GM21447 (cell line): ENCODE results near the gene LAMA3.

ENCODE experiments used
- ATAC-seq: cut with Tn5 transposase; IDR thresholded peaks from one replicate; pipeline ENCODE4 v1.9.1; 2021; ENCODE audit not compliant: unreplicated experiment

LAMA3 gene

DNA sequence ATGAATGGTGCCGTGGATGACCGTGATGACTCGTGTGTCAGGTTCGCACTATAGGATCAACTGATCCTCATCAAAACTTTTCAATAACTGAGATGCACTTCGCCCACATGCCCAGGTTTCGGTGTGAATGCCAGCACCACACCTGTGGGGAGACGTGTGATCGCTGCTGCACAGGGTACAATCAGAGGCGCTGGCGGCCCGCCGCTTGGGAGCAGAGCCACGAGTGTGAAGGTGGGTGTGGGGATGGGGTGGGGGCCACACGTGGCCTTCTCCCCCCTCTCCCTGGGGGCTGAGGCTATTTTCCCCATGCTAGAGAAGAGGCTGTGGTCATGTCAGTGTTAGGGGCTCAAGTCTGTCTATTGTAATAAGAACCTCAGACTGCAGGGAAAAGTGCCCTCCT, 69.0 kb downstream of the LAMA3 start:
- no peak for ATAC-seq

DNA sequence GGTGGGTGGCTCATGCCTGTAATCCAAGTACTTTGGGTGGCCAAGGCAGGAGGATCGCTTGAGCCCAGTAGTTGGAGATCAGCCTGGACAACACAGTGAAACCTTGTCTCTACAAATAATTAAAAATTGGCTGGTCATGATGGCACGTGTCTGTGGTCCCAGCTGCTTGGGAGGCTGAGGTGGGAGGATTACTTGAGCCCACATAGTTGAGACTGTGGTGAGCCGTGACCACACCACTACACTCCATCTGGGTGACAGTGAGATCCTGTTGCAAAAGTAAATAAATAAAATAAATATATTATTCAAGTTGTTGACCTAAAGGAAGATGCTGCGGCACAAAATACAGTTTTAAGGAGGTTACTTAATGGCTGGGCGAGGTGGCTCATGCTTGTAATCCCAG, 72.7 kb downstream of the LAMA3 start:
- no peak for ATAC-seq

DNA sequence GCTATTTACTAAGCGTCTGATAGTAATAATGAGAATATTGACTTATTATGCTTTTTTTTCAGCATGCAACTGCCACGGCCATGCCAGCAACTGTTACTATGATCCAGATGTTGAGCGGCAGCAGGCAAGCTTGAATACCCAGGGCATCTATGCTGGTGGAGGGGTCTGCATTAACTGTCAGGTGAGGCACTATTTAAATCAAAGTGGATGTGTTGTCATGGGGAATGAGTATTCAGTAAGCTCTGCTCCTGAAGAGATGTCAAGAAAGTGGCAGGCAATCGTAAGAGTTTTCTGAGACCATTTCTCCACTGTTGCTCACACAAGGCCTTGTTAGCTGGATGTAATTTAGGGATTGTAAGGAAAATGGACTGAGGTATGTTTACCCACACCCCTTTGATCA, 74.1 kb downstream of the LAMA3 start:
- ATAC-seq, result no peak

DNA sequence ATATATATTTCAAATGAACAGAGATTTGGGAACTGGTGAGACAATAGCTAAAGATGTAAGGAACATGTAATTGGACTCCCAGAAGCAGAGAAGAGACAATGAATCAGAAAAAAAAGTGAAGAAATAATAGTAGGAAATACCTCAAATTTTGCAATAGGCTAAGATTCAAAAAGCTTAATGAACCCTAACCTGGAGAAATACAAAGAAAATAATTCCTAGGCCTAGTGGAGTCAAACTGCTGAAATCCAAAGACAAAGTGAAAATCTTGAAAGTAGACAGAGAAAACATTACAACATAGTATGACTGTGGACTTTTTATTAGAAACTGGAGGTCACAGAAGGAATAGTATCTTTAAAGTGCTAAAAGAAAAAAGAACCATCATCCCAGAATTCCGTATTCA, 76.7 kb downstream of the LAMA3 start:
- no peak for ATAC-seq

DNA sequence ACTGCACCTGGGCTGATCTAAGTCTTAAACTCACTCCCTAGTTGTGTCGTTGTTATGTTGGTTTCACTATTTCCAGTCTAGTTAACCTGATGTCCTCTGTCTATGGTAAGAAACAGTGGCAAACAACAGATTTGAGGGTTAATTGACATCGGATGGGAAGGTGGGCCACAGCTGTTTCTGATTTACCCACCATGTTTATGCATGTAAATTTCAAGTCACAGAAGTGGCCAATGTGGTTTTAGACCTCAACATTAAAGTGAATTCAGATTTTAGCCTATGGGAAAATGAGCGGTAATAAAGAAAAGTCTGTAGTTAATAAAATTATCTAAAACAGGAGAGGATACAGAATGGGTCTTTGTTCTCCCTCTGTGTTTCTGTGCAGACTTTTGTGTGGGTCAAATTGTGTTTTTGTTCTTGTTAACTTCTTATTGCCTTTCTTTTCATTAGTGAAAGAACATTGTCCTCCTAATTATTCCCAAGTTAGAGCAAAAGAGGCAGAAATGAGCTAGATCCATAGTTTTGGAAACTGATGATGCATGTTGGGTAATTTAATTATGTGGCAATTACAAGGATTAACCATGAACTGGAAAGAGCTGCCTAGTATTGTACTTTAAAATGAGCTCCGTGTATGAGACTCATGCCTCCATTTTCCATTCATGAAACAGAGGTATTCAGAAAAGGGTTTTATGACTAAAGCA, 83.2 kb downstream of the LAMA3 start:
- ATAC-seq, result no peak

DNA sequence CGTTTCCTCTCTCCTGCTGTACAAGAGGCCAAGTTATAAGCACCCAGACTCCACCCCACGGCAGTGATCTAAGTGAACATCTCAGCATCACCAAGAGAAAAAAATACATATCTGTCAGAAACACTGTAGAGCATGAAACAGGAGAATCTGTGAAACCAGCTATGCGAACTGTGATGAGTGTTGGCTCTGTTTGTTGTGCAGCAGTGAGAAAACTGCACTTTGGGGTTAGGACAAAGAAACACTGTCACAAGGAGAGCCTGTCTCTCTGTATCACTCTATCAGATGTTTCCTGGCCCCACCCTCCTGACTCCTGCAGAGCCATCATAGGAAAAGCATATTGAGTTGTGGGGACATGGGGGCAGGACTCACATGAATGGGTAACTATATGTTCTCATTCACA, 87.1 kb downstream of the LAMA3 start:
- no peak for ATAC-seq

DNA sequence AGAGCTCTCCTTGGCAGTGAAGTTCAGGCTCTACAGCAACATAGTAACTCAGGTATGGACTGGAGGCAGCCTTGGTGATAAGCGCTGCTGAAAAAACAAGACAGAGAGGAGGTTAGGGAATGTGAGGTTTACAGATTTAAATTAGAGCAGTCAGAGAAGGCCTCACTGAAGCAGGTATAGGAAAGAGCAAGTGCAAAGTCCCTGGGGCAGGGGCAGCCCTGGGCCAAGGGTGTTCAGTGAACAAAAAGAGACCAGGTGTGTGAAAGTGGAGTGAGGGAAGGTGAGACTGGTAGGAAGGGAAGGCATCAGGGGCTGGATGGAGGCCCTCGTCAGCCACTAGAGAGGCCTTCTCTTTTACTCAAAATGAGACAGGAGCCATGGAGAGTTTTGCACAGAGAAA, 89.6 kb downstream of the LAMA3 start:
- ATAC-seq, result no peak

DNA sequence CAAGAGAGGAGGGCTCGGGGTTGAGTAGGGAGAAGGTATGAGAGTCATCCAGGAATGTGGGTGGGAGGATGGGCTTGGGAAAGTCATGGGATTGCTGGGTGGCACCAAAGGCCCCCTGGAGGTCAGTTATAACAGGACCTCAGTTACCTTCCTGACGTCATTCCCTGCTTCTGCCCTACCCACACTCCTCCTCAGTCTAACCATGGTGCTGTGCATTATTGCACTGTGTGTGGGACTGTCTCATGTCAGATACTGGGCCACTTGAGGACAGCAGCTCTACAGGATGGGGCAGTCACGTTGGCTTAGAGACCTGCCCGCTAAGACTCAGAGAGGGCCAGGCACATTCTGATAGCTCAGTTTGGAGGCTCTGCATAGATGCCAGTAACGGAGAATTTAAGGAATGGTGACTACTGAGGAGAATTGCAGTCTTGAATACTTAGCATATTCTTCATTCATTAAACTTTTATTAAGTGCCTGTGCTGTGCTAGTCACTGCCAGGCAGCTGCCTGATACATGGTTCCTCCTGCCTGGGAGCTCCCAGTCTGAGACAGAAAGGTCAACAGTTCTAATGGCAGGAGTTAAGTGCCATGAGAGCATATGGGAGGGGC, 90.5 kb downstream of the LAMA3 start:
- ATAC-seq, result no peak

DNA sequence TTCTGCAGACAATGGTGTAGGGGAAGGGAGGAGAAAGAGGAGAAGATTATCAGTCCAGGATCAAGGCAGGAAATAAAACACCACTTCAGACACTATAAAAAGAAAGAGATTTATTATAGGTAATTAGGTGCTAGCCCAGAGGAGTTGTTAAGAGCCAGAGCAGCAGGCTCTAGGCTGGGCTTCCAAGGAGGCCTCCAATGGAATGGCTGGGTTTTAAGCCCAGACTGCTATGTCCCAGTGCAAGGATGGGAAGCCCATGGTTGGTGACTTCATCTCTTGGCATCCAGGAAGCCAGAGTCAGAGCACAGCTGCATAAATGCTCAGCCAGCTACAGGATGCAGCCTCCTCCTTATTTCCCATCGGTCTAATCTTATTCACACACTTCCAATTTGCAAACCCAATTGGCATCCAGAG, 95.6 kb downstream of the LAMA3 start:
- no peak for ATAC-seq

DNA sequence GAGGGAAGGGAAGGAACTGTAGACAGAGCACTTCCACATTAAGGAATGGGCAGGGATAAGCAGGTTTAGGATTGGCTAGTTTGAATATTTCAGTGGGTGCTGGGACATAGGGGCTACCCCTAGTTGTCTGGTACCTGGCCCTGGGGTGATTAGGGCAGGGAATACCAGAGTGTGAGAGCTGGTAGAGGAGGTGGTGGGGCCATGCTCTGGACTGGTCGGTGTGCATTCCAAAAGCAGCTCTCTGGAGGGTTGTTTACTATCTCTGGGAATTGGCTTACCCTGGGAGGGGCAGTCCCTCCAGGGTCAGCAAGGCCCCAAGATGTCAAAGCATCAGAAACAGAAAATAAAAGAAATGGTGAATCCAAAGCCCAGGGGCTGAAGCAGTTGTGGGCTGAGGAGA, 103.8 kb downstream of the LAMA3 start:
- no peak for ATAC-seq

DNA sequence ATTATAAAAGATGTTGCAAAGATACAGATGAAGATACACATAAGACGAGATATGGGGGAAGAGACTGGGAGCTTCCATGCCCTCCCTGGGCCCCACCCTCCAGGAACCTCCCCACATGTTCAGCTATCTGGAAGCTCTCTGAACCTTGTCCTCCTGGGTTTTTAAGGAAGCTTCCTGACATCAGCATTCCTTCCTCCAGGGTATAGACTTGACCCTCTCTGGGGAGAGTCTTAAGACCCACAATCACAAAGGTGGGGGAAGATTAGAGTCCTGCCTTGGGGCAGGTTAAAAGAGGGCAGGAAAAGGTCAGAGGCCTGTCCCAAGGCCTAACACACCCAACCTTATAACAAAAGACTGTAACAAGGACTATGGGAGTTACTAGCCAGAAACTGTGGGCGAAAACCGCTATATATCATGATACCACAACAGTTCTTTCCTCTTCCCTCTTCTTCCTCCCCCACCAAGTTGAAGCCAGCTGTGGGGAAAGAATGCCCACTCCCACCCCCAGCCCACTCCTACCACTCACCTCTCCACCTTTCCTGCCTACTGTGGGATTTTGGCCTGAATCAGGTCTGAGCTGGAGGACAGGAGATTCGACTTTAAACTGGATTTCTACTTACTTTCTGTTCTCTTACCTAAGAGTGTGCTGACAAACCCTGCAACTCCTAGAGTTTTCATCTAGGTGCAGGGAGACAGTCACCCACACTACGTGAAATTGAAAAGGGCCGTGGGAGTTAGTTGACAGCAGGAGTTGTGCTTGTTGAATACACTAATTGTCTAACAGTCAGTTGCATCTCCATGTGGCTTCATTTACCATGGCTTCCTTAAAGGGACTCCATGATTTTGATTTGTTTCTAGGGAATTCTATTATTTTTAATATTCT, 105.0 kb downstream of the LAMA3 start:
- ATAC-seq, result no peak

DNA sequence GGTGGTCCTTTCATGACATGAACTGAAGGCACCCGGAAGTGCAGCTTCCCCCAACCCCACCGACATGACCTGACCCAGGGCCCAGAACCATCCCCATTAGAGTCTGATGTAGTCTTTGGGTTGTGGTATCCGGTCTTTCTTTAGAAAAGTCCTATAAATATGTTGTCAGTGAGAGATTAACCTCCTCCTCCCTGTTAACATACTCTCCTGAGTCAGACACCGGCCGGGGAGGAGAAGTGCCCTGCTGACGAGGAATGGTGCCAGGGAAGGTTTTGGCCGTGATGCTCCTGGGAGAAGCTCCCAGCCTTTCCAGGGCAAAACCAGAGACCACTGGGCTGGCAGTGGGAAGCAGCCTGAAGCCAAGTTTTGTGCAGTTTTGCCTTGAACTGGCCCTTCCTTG, 109.0 kb downstream of the LAMA3 start:
- ATAC-seq, result no peak

DNA sequence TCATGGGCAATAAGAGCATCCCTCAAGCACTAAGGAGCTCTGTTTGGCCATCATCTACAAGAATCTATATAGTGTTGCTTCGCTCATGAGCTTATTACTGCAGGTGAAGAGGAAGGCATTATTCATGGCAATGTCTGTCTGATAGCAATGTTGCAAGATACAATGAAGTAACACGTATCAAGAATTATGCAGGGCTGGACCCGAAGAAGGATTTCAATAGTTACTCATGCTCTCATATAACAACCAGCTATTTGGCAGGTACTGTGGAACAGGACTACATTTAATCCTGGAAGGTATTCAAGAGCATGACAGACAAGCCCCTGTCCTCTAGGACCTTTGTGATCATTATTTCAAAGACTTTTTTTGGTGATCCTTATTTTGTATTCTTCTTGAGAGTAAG, 109.6 kb downstream of the LAMA3 start:
- ATAC-seq, result no peak

DNA sequence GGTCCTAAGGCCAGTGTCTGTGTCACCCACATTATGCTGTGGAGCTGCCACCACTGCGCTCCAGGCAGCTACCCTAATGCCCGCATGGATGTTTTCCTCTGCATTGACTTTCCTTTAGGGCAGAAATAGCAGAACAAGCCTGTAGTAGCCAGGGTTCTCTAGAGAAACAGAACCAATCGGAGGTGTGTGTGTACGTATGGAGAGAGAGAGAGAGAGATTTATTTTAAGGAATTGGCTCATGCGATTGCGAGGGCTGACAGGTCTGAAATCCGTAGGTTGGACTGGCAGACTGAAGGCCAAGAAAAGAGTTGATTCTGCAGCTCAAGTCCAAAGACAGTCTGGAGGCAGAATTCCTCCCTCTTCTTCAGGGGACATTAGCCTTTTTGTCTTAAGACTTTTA, 110.3 kb downstream of the LAMA3 start:
- no peak for ATAC-seq

DNA sequence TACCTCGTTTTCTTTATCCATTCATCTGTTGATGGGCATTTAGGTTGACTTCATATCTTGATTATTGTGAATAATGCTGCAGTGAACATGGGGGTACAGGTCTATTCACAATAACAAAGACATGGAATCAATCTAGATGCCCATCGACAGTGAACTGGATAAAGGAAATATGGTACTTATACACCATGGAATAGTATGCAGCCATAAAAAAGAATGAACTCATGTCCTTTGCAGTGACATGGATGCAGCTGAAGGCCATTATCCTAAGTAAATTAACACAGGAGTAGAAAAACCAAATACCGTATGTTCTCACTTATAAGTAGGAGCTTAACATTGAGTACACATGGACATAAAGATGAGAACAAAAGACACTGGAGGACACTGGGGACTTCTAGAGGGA, 111.6 kb downstream of the LAMA3 start:
- no peak for ATAC-seq

DNA sequence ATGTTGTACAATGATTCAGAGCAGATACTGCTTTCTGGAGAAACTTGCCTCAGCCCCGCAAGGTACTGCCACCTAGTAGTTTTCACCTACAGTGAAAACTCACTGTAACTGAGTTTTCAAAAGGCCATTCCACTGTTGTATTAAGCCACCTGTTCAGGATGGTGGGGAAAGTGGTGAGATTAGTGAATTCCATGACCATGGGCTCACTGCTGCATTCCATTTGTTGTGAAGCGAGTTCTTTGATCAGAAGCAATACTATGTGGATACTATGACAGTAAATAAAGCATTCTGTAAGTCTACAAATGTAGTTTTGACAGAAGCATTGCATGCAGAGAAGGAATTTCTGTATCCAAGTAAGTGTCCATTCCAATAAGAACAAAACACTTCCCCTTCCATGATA, 113.6 kb downstream of the LAMA3 start:
- no peak for ATAC-seq

DNA sequence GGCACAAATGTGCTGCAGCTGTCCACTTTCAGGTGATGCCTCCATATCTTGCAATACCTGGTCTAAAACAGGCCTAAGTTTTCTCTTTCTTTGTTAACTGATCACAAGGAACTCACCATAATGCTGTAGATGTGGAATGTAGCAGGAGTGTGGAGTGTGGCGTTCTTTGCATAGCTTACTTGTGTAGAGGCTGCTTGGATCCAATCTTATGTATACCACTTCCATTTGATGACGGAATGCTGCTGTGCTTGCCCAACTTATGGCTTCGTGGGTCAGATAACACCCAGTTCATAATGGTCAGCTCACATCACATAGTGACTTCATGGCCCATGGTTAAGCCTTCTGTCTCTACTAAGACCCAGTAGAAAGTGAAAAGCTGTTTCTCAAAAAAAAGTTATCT, 114.5 kb downstream of the LAMA3 start:
- no peak for ATAC-seq

DNA sequence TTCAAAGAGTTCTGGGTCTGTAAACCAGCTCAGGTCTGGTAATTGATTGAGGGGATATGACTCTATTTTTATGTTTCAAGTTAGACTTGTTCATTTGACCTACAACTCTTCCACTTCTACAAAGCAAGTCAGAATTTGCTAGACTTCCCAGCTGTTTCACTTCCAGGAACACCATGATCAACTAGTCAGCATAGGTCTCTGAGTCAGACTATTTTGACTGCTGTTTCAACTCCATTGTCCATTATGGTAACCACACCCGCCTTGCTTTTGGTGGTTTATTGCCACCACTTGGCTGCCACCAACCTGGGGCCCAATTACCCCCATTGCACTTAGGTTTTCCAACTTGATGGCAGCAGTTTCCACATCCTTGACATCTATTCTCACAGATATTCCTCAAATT, 116.6 kb downstream of the LAMA3 start:
- no peak for ATAC-seq

DNA sequence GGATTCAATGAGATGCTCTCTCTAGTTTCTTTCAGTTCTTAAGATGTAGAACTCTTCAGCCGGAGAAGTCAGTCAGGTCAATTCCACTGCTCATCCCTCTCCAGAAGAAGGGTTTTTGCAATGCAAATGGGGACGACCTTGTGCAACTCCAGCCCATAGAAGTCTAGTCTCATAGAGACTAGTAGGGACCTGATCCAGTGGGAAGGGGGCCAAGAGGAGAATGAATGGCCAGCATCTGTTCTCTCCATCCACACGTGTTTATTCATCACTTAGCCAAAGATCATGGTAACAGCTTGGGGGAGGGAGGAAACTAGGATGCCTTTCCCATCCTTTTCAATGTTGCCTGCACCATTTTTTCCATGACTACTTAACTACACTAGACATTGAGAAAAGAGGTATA, 120.2 kb downstream of the LAMA3 start:
- ATAC-seq, result no peak

DNA sequence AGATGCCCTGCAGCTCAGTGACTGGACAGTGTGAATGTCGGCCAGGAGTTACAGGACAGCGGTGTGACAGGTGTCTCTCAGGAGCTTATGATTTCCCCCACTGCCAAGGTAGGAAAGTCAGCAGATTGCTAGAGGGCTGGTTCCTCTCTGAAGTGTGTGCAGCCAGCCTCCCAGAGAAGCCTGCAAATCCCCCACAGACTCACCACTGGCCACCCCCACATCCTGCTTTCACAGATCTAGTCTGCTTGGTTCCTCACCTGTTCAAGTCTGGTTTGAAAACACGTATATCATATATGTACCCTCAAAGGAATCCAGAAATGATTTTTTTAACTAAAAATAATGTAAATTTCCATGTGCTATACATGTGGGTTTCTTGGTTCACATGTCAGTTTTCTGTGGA, 121.1 kb downstream of the LAMA3 start:
- ATAC-seq, result no peak

DNA sequence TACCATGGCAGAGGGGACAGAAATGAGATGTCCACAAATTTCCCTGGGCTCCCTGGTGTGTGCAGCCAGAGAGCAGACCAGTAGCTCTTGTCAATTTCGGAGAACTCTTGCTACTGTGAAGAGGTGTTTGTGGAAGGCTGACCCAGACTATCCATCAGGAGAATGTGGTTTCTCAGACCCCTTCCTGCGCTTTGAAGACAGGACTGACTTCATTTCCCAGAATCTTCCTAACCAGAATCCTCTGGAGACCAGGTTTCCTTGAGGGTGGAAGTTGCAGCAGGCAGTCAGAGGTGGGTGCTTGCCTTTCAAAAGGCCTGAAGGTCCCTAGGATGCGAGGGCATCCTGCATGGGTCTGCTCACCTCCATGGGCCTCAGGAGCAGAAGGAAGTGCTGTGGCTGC, 121.9 kb downstream of the LAMA3 start:
- no peak for ATAC-seq
